Naive thymus-derived CD4-positive, alpha-beta T cell (primary cell): ENCODE data around the gene DGKI. TPM values are rescaled to one million over a fixed set of nuclear protein-coding genes. Genes with fewer than 3 reads are reported as not detected.

ENCODE experiments used
- ATAC-seq: fragments of 150-1000 bp; cut with Tn5 transposase; 2 replicates; pipeline ENCODE4 v1.10.0; 2021; ENCODE audit warnings: mild to moderate bottlenecking, moderate library complexity
- CTCF ChIA-PET: fragments of 350-600 bp; sonication (Branson Sonifier 250); formaldehyde crosslinking; loops from one replicate; lab custom pipeline; 2021; ENCODE audit warnings: antibody characterized with exemption; lab: Charles Lee
- POLR2A ChIA-PET: fragments of 350-600 bp; sonication (Branson Sonifier 250); formaldehyde crosslinking; loops from one replicate; lab custom pipeline; 2021; ENCODE audit warnings: antibody characterized with exemption, inconsistent platforms; lab: Charles Lee
- DNase-seq, 9 donors: peaks; one replicate each; pipeline versions ENCODE4 v3.0.0 to v3.0.0-alpha.2; 2020 to 2022; ENCODE audit warnings: mixed read lengths in 1 of 9
- H3K27ac ChIP-seq: one replicate; pipeline ENCODE4 v1.7.0; 2013; ENCODE audit warnings: mild to moderate bottlenecking, low read depth, low read length, moderate library complexity
- H3K27me3 ChIP-seq, 2 donors: one replicate each; pipeline ENCODE4 v1.7.0; 2013; ENCODE audit warnings: low read length in 2 of 2, mild to moderate bottlenecking in 2 of 2, moderate library complexity in 2 of 2; ENCODE audit not compliant: control insufficient read depth in 2 of 2, insufficient read depth in 2 of 2
- H3K36me3 ChIP-seq, 3 experiments: 1 replicate in 2 of 3; 2 replicates in 1 of 3; pipeline ENCODE4 v1.7.0; 2013; ENCODE audit warnings: low read length in 3 of 3, mild to moderate bottlenecking in 3 of 3, moderate library complexity in 1 of 3; ENCODE audit not compliant: insufficient read depth in 3 of 3, control insufficient read depth in 2 of 3
- H3K4me1 ChIP-seq, 2 donors: one replicate each; pipeline ENCODE4 v1.7.0; 2013; ENCODE audit warnings: low read length in 2 of 2, mild to moderate bottlenecking in 2 of 2, moderate library complexity in 1 of 2; ENCODE audit not compliant: control insufficient read depth in 2 of 2, insufficient read depth in 2 of 2
- H3K4me3 ChIP-seq: 2 replicates; pipeline ENCODE4 v1.7.0; 2013; ENCODE audit warnings: mild to moderate bottlenecking, low read length
- H3K9me3 ChIP-seq, 3 experiments: 1 replicate in 2 of 3; 2 replicates in 1 of 3; pipeline ENCODE4 v1.7.0; 2013; ENCODE audit warnings: low read length in 3 of 3; ENCODE audit not compliant: control insufficient read depth in 2 of 3
- H3K27ac Mint-ChIP-seq, 9 donors: one replicate each; pipeline ENCODE4 v1.8.0; 2020 to 2022; ENCODE audit warnings: mixed read lengths in 9 of 9, mild to moderate bottlenecking in 8 of 9, moderate library complexity in 5 of 9, inconsistent platforms in 2 of 9
- H3K27me3 Mint-ChIP-seq, 5 donors: one replicate each; pipeline ENCODE4 v1.8.0; 2021 to 2022; ENCODE audit warnings: mixed read lengths in 5 of 5, mild to moderate bottlenecking in 1 of 5
- H3K36me3 Mint-ChIP-seq, 5 donors: one replicate each; pipeline ENCODE4 v1.8.0; 2020 to 2022; ENCODE audit warnings: mixed read lengths in 5 of 5, mild to moderate bottlenecking in 3 of 5, inconsistent platforms in 1 of 5
- H3K4me1 Mint-ChIP-seq, 7 donors: one replicate each; pipeline ENCODE4 v1.8.0; 2020 to 2022; ENCODE audit warnings: mixed read lengths in 7 of 7, mild to moderate bottlenecking in 3 of 7, inconsistent platforms in 1 of 7
- H3K4me3 Mint-ChIP-seq, 10 donors: one replicate each; pipeline ENCODE4 v1.8.0; 2020 to 2022; ENCODE audit warnings: mild to moderate bottlenecking in 10 of 10, mixed read lengths in 10 of 10, moderate library complexity in 6 of 10, inconsistent platforms in 2 of 10
- H3K9me3 Mint-ChIP-seq, 11 donors: one replicate each; pipeline ENCODE4 v1.8.0; 2020 to 2022; ENCODE audit warnings: mixed read lengths in 11 of 11, mild to moderate bottlenecking in 4 of 11, inconsistent platforms in 1 of 11, moderate library complexity in 1 of 11
- intact Hi-C, 2 donors: fragments of 100-400 bp; cut with micrococcal nuclease; formaldehyde crosslinking; loops; one replicate each; pipeline ENCODE4 v1.15.1; 2023
- polyA plus RNA-seq, 2 donors: library from polyadenylated mRNA; unstranded; fragments of 300-500 nt; fragmentation: Illumina TruSeq; gene quantifications; one replicate each; pipeline ENCODE4 v1.2.3, GENCODE V29; 2021
- total RNA-seq, 6 experiments: library from RNA in 5 of 6; stranded (reverse) in 5 of 6; gene quantifications; 1 replicate in 5 of 6; 2 replicates in 1 of 6; pipeline ENCODE4 v1.2.3 and lab custom pipeline; 2021 to 2026

Gene DGKI
- total and polyA plus RNA-seq, 7 experiments from 2014 or later = 1.3 TPM; not detected in 6

DNA sequence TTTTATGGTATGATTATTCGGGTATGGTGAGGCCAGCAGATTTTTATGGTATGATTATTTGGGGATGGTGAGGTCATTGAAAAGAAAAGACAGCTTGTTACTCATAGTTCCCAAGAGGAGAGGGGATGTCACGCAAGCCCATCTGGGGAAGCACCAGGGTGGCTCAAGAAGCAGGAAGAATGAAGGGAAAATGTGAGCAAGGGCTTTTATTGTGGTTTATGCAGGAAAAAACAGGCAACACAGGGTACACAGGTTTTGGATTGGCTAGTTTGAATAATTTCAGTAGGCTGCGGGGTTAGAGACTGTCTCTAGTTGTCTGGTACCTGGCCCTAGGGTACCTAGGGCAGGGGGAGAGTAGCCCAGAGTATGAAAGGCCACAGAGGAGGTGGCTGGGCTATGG is 26.8 kb upstream of the DGKI start:
- H3K27me3 ChIP-seq = no peaks in the 10 kb centered on the region
- H3K9me3 Mint-ChIP-seq = peaks cover 0 to 2% (median 0%) of the 10 kb centered on the region in 11 donors
- H3K4me1 Mint-ChIP-seq = peaks cover 0 to 15% (median 0%) of the 10 kb centered on the region in 7 donors
- H3K27ac Mint-ChIP-seq = peak overlapping the region in 1 of 9 donors; percentile 2
- H3K36me3 ChIP-seq = no peaks in the 10 kb centered on the region
- POLR2A ChIA-PET = no interaction called here
- ATAC-seq = no peak
- H3K27me3 Mint-ChIP-seq = no peaks in the 10 kb centered on the region
- no peak overlapping the region for H3K4me3 Mint-ChIP-seq
- intact Hi-C loops = no loop called here
- H3K36me3 Mint-ChIP-seq = peaks cover 0 to 67% (median 27%) of the 10 kb centered on the region in 5 donors
- no peak overlapping the region for H3K4me3 ChIP-seq
- no peak overlapping the region for H3K27ac ChIP-seq
- DNase-seq = peak in 1 of 9 donors; percentile 30
- H3K4me1 ChIP-seq = no peaks in the 10 kb centered on the region
- no peaks in the 10 kb centered on the region for H3K9me3 ChIP-seq
- CTCF ChIA-PET = no interaction called here

GRCh38 chr7:137871170-137871915 is 24.6 kb upstream of the DGKI start:
- Histone ChIP-seq H3K4me3 (no peak overlapping the region), H3K4me1 (no peaks in the 10 kb centered on the region), H3K36me3 (no peaks in the 10 kb centered on the region), H3K9me3 (no peaks in the 10 kb centered on the region), H3K27me3 (no peaks in the 10 kb centered on the region), H3K27ac (no peak overlapping the region)
- H3K36me3 Mint-ChIP-seq = peaks cover 11 to 69% (median 39%) of the 10 kb centered on the region in 5 donors
- no peak overlapping the region for H3K4me3 Mint-ChIP-seq
- H3K27me3 Mint-ChIP-seq = no peaks in the 10 kb centered on the region
- no peak for DNase-seq
- peaks cover 0 to 15% (median 0%) of the 10 kb centered on the region in 7 donors for H3K4me1 Mint-ChIP-seq
- intact Hi-C loops = no loop called here
- H3K27ac Mint-ChIP-seq = no peak overlapping the region
- ATAC-seq = no peak
- ChIA-PET CTCF (no interaction called here), POLR2A (no interaction called here)
- peaks cover 1 to 17% (median 4%) of the 10 kb centered on the region in 11 donors for H3K9me3 Mint-ChIP-seq

DNA sequence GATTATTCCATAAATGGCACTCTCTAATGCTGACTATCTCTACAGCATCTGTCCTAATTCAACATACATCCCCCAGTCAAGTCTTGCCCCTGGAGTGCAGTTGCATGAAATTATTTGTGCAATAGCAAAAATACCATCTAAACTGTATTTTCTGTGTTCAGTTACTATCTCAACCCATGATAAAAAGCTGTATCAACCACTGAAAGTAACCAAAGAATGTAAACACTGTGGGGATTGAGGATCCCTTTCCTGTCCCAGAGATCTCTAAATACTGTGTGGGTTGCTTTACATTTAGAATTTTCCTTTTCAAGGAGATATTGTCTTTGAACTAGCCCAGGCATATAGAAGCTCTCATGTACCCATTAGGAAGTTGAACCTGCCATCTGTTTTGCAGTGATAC is 23.9 kb upstream of the DGKI start:
- DNase-seq (no peak), ATAC-seq (no peak)
- no peaks in the 10 kb centered on the region for H3K27me3 ChIP-seq
- CTCF ChIA-PET = interaction anchor here (0.6 kb wide), 1 partner anchor 144 kb away, joined by 3 read pairs; no protein-coding TSS in a partner anchor
- no peak overlapping the region for H3K4me3 ChIP-seq
- H3K36me3 ChIP-seq = no peaks in the 10 kb centered on the region
- Mint-ChIP-seq H3K36me3 (peaks cover 14 to 71% (median 45%) of the 10 kb centered on the region in 5 donors), H3K4me3 (no peak overlapping the region), H3K9me3 (peaks cover 3 to 24% (median 8%) of the 10 kb centered on the region in 11 donors), H3K27me3 (no peaks in the 10 kb centered on the region), H3K4me1 (peaks cover 0 to 15% (median 0%) of the 10 kb centered on the region in 7 donors), H3K27ac (no peak overlapping the region)
- H3K9me3 ChIP-seq = peaks cover 0 to 4% (median 0%) of the 10 kb centered on the region in 3 experiments
- H3K27ac ChIP-seq = no peak overlapping the region
- H3K4me1 ChIP-seq = no peaks in the 10 kb centered on the region
- POLR2A ChIA-PET = no interaction called here
- intact Hi-C loops = no loop called here

- no peak for DNase-seq
- no peak overlapping the region for H3K4me3 Mint-ChIP-seq
- ATAC-seq = no peak
- H3K36me3 Mint-ChIP-seq = peaks cover 19 to 72% (median 51%) of the 10 kb centered on the region in 5 donors
- H3K27me3 Mint-ChIP-seq = no peaks in the 10 kb centered on the region
- Histone ChIP-seq H3K9me3 (peaks cover 0 to 4% (median 0%) of the 10 kb centered on the region in 3 experiments), H3K27ac (no peak overlapping the region), H3K36me3 (no peaks in the 10 kb centered on the region), H3K4me3 (no peak overlapping the region), H3K27me3 (no peaks in the 10 kb centered on the region), H3K4me1 (no peaks in the 10 kb centered on the region)
- peaks cover 0 to 15% (median 0%) of the 10 kb centered on the region in 7 donors for H3K4me1 Mint-ChIP-seq
- ChIA-PET CTCF (interaction anchor here (0.7 kb wide), 1 partner anchor 206 kb away, joined by 3 read pairs; no protein-coding TSS in a partner anchor), POLR2A (no interaction called here)
- H3K9me3 Mint-ChIP-seq = peaks cover 3 to 29% (median 11%) of the 10 kb centered on the region in 11 donors
- no peak overlapping the region for H3K27ac Mint-ChIP-seq
- intact Hi-C loops = no loop called here
Observed at GRCh38 chr7:137870078-137870477, 23.3 kb upstream of the DGKI start.

GRCh38 chr7:137869260-137869659 is 22.5 kb upstream of the DGKI start:
- ChIA-PET CTCF (no interaction called here), POLR2A (no interaction called here)
- Histone ChIP-seq H3K4me1 (no peaks in the 10 kb centered on the region), H3K9me3 (peaks cover 0 to 4% (median 0%) of the 10 kb centered on the region in 3 experiments), H3K27ac (no peak overlapping the region), H3K27me3 (no peaks in the 10 kb centered on the region), H3K4me3 (no peak overlapping the region), H3K36me3 (no peaks in the 10 kb centered on the region)
- intact Hi-C loops = no loop called here
- Mint-ChIP-seq H3K27me3 (no peaks in the 10 kb centered on the region), H3K4me1 (peaks cover 0 to 12% (median 0%) of the 10 kb centered on the region in 7 donors), H3K9me3 (peaks cover 3 to 29% (median 12%) of the 10 kb centered on the region in 11 donors), H3K4me3 (no peak overlapping the region), H3K36me3 (peaks cover 19 to 71% (median 54%) of the 10 kb centered on the region in 5 donors), H3K27ac (no peak overlapping the region)
- DNase-seq (no peak), ATAC-seq (no peak)

GRCh38 chr7:137867289-137867688 is 20.5 kb upstream of the DGKI start:
- ATAC-seq (no peak), DNase-seq (no peak)
- Mint-ChIP-seq H3K4me1 (peaks cover 0 to 5% (median 0%) of the 10 kb centered on the region in 7 donors), H3K27ac (no peak overlapping the region), H3K9me3 (peaks cover 3 to 29% (median 12%) of the 10 kb centered on the region in 11 donors), H3K27me3 (no peaks in the 10 kb centered on the region), H3K4me3 (no peak overlapping the region), H3K36me3 (peaks cover 19 to 68% (median 54%) of the 10 kb centered on the region in 5 donors)
- no peaks in the 10 kb centered on the region for H3K4me1 ChIP-seq
- no peak overlapping the region for H3K27ac ChIP-seq
- H3K4me3 ChIP-seq = no peak overlapping the region
- peaks cover 0 to 4% (median 0%) of the 10 kb centered on the region in 3 experiments for H3K9me3 ChIP-seq
- ChIA-PET CTCF (no interaction called here), POLR2A (no interaction called here)
- H3K27me3 ChIP-seq = no peaks in the 10 kb centered on the region
- H3K36me3 ChIP-seq = no peaks in the 10 kb centered on the region
- intact Hi-C loops = no loop called here
